HG03432 (cell line): ENCODE measurements around the gene CNTNAP2.
"Not testable (repeated sequence)": the region's sequence is repeated elsewhere in the genome, so short reads cannot be mapped to it uniquely, and the experiment has no call there.

Experiments used
- ATAC-seq: cut with Tn5 transposase; IDR thresholded peaks from one replicate; pipeline ENCODE4 v1.9.1; 2021; ENCODE audit warnings: mild to moderate bottlenecking, moderate library complexity; ENCODE audit not compliant: unreplicated experiment

Gene CNTNAP2

GRCh38 chr7:147801762-147802161, 1685.2 kb downstream of the CNTNAP2 start:
- ATAC-seq = not testable (repeated sequence)

GRCh38 chr7:147803151-147803550, 1686.5 kb downstream of the CNTNAP2 start:
- ATAC-seq = no peak

GRCh38 chr7:147803606-147804005, 1687.0 kb downstream of the CNTNAP2 start:
- no peak for ATAC-seq

- no peak for ATAC-seq
Observed at GRCh38 chr7:147804032-147804431, 1687.4 kb downstream of the CNTNAP2 start.

- no peak for ATAC-seq
Observed at GRCh38 chr7:147805996-147806576, 1689.5 kb downstream of the CNTNAP2 start.

GRCh38 chr7:147809786-147810185, 1693.2 kb downstream of the CNTNAP2 start:
- no peak for ATAC-seq

- no peak for ATAC-seq
Observed at GRCh38 chr7:147810269-147810668, 1693.7 kb downstream of the CNTNAP2 start.

- ATAC-seq = no peak
Observed at GRCh38 chr7:147811923-147812322, 1695.3 kb downstream of the CNTNAP2 start.

- no peak for ATAC-seq
Observed at GRCh38 chr7:147813316-147813715, 1696.7 kb downstream of the CNTNAP2 start.

- no peak for ATAC-seq
Observed at GRCh38 chr7:147818317-147818716, 1701.7 kb downstream of the CNTNAP2 start.

- ATAC-seq = no peak
Observed at GRCh38 chr7:147824671-147825070, 1708.1 kb downstream of the CNTNAP2 start.

- ATAC-seq = no peak
Observed at GRCh38 chr7:147829016-147829415, 1712.4 kb downstream of the CNTNAP2 start.

- ATAC-seq = no peak
Observed at GRCh38 chr7:147833557-147833956, 1717.0 kb downstream of the CNTNAP2 start.

GRCh38 chr7:147833970-147834369, 1717.4 kb downstream of the CNTNAP2 start:
- no peak for ATAC-seq

GRCh38 chr7:147852833-147853232, 1736.2 kb downstream of the CNTNAP2 start:
- ATAC-seq = no peak

GRCh38 chr7:147857152-147858140, 1740.8 kb downstream of the CNTNAP2 start:
- ATAC-seq = no peak

GRCh38 chr7:147858421-147858820, 1741.8 kb downstream of the CNTNAP2 start:
- ATAC-seq = no peak

GRCh38 chr7:147859033-147859432, 1742.4 kb downstream of the CNTNAP2 start:
- no peak for ATAC-seq

- no peak for ATAC-seq
Observed at GRCh38 chr7:147859486-147859885, 1742.9 kb downstream of the CNTNAP2 start.

- ATAC-seq = no peak
Observed at GRCh38 chr7:147861058-147861716, 1744.6 kb downstream of the CNTNAP2 start.

GRCh38 chr7:147861945-147862344, 1745.3 kb downstream of the CNTNAP2 start:
- ATAC-seq = no peak

GRCh38 chr7:147869456-147869855, 1752.9 kb downstream of the CNTNAP2 start:
- ATAC-seq = no peak
